B cell (primary cell): ENCODE measurements around the gene EEF1AKMT3. TPM values are rescaled to one million over a fixed set of nuclear protein-coding genes. Genes with fewer than 3 reads are reported as not detected.

Source experiments
- ATAC-seq: fragments of 200-7000 bp; cut with Tn5 transposase; one replicate; pipeline ENCODE4 v1.10.0; 2021; ENCODE audit warnings: low read depth, mild to moderate bottlenecking, moderate number of reproducible peaks, moderate library complexity
- CTCF ChIA-PET: fragments of 350-600 bp; sonication (Branson Sonifier 250); formaldehyde crosslinking; loops from one replicate; lab custom pipeline; 2021; ENCODE audit warnings: antibody characterized with exemption, inconsistent platforms; lab: Charles Lee
- POLR2A ChIA-PET: fragments of 350-600 bp; sonication (Branson Sonifier 250); formaldehyde crosslinking; loops from one replicate; lab custom pipeline; 2021; ENCODE audit warnings: antibody characterized with exemption; lab: Charles Lee
- DNase-seq: peaks from one replicate; pipeline ENCODE4 v3.0.0; 2013
- H2AFZ ChIP-seq: 2 replicates; pipeline ENCODE4 v1.6.1; 2012; ENCODE audit warnings: mild to moderate bottlenecking, low read depth, low read length; ENCODE audit not compliant: insufficient read depth, poor library complexity, severe bottlenecking
- H3K27ac ChIP-seq, 2 donors: 1 replicate in 1 of 2; 2 replicates in 1 of 2; pipeline ENCODE4 v1.5.1; 2012 to 2013; ENCODE audit warnings: low read length in 2 of 2, mild to moderate bottlenecking in 2 of 2, moderate library complexity in 1 of 2
- H3K27me3 ChIP-seq, 4 experiments: fragments of 200-600 bp in 1 of 4; sonication (generic) in 1 of 4; replicated peaks in 1 of 4; 1 replicate in 2 of 4; 2 replicates in 2 of 4; pipeline versions ENCODE4 v1.6.1 to v1.7.0; 2013 to 2016; ENCODE audit warnings: low read length in 3 of 4, mild to moderate bottlenecking in 2 of 4, mixed read lengths in 1 of 4, moderate library complexity in 1 of 4; ENCODE audit not compliant: insufficient read depth in 4 of 4, control insufficient read depth in 3 of 4; ENCODE audit errors: control extremely low read depth in 1 of 4
- H3K36me3 ChIP-seq, 2 experiments: replicated peaks in 1 of 2; 1 replicate in 1 of 2; 2 replicates in 1 of 2; pipeline versions ENCODE4 v1.6.1 to v1.7.1; 2013; ENCODE audit warnings: low read length in 1 of 2; ENCODE audit not compliant: insufficient read depth in 2 of 2, control insufficient read depth in 1 of 2; ENCODE audit errors: control extremely low read depth in 1 of 2, extremely low read depth in 1 of 2
- H3K4me1 ChIP-seq, 2 donors: fragments of 200-600 bp in 1 of 2; sonication (generic) in 1 of 2; 1 replicate in 1 of 2; 2 replicates in 1 of 2; pipeline versions ENCODE4 v1.5.1 to v1.6.1; 2013 to 2017; ENCODE audit warnings: low read length in 2 of 2; ENCODE audit not compliant: control insufficient read depth in 2 of 2, insufficient read depth in 2 of 2
- H3K4me2 ChIP-seq: replicated peaks from 2 replicates; pipeline ENCODE3; 2012; ENCODE audit warnings: mild to moderate bottlenecking, low read depth, low read length; ENCODE audit not compliant: poor library complexity, severe bottlenecking
- H3K4me3 ChIP-seq, 5 experiments: fragments of 200-600 bp in 1 of 5; sonication (generic) in 1 of 5; 1 replicate in 3 of 5; 2 replicates in 2 of 5; pipeline versions ENCODE4 v1.5.1 to v1.7.0; 2011 to 2016; ENCODE audit warnings: low read length in 4 of 5, mild to moderate bottlenecking in 4 of 5, low read depth in 2 of 5, control low read depth in 1 of 5, moderate library complexity in 1 of 5; ENCODE audit not compliant: insufficient read depth in 1 of 5; ENCODE audit errors: control extremely low read depth in 1 of 5, extremely low read depth in 1 of 5
- H3K79me2 ChIP-seq: fragments of 200-600 bp; sonication (generic); one replicate; pipeline ENCODE4 v1.6.0; 2016; ENCODE audit warnings: low read length; ENCODE audit not compliant: control insufficient read depth, insufficient read depth
- H3K9ac ChIP-seq: fragments of 200-600 bp; sonication (generic); 2 replicates; pipeline ENCODE4 v1.6.1; 2017; ENCODE audit warnings: mild to moderate bottlenecking, low read length, moderate library complexity
- H3K9me3 ChIP-seq, 3 donors: one replicate each; pipeline versions ENCODE4 v1.6.1 to v1.7.1; 2013; ENCODE audit warnings: low read length in 2 of 3; ENCODE audit not compliant: control insufficient read depth in 2 of 3, insufficient read depth in 1 of 3; ENCODE audit errors: control extremely low read depth in 1 of 3
- H4K20me1 ChIP-seq: 2 replicates; pipeline ENCODE4 v1.6.0; 2012; ENCODE audit warnings: mild to moderate bottlenecking, low read length; ENCODE audit not compliant: insufficient read depth, control insufficient read depth, poor library complexity, severe bottlenecking
- H3K27ac Mint-ChIP-seq: one replicate; pipeline ENCODE4 v1.8.0; 2021; ENCODE audit warnings: mixed read lengths
- H3K27me3 Mint-ChIP-seq: one replicate; pipeline ENCODE4 v1.8.0; 2021; ENCODE audit warnings: mixed read lengths
- H3K4me1 Mint-ChIP-seq: one replicate; pipeline ENCODE4 v1.8.0; 2021; ENCODE audit warnings: mixed read lengths
- H3K4me3 Mint-ChIP-seq: one replicate; pipeline ENCODE4 v1.8.0; 2021; ENCODE audit warnings: mixed read lengths
- H3K9me3 Mint-ChIP-seq: one replicate; pipeline ENCODE4 v1.8.0; 2022; ENCODE audit warnings: mixed read lengths; ENCODE audit not compliant: insufficient read depth
- EZH2 ChIP-seq: IDR thresholded peaks from 2 replicates; pipeline ENCODE4 v1.6.1; 2012; ENCODE audit warnings: borderline replicate concordance, low read depth, mild to moderate bottlenecking, moderate library complexity, low read length; ENCODE audit not compliant: insufficient read depth, poor library complexity, severe bottlenecking
- WGBS: methylation state at CpG from one replicate; pipeline ENCODE4 v1.1.5; 2013; ENCODE audit warnings: missing lambda C conversion rate; ENCODE audit not compliant: insufficient coverage; 5-methylcytosine and 5-hydroxymethylcytosine counted together
- intact Hi-C: fragments of 100-400 bp; cut with micrococcal nuclease; formaldehyde crosslinking; loops from one replicate; pipeline ENCODE4 v1.10.0; 2022
- polyA plus RNA-seq: library from polyadenylated mRNA; depleted of rRNA; stranded (reverse); fragments of >200 nt; gene quantifications from 2 replicates; pipeline ENCODE4 v1.2.3, GENCODE V29; 2012
- total RNA-seq, 2 donors: library from RNA; stranded (reverse); fragments of 120-200 nt in 1 of 2; gene quantifications; 1 replicate in 1 of 2; 2 replicates in 1 of 2; pipeline versions ENCODE4 v1.2.3 to v1.2.4, GENCODE V29; 2013 to 2022
- TF ChIP-seq, protein P1 (sequence below): fragments of 200-600 bp; IDR thresholded peaks from one replicate; pipeline ENCODE4 v1.8.0; 2022; ENCODE audit warnings: antibody characterized with exemption, mild to moderate bottlenecking

EEF1AKMT3 gene
- total and polyA plus RNA-seq, 2 donors (not counting 1 experiment from before 2014, with no cell fraction given) = 0.89 to 1.3 TPM

DNA sequence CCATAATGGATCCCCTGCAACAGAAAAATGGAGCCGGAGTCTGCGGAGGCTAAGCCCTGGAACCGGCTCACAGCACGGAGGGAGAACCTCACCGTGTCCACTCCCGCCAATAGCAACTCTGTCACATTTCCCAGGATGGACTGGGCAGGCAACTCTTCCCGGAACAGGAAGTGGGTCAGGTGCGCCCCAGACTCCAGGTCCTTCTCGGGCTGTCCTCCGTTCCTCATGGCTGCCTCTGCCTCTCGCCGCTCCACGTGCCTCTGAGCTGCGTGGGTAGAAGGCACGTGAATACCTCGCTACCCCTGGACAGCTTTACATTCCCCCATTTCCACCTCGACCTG lies 7.8 kb upstream of the EEF1AKMT3 start:
- Histone ChIP-seq H3K4me2 (peak overlapping the region; percentile 87), H2AFZ (peak overlapping the region; percentile 77), H3K27me3 (peaks cover 0 to 38% (median 26%) of the 10 kb centered on the region in 4 experiments), H3K79me2 (peaks cover 43% of the 10 kb centered on the region), H3K9ac (peak overlapping the region; percentile 64), H3K4me3 (peak overlapping the region; percentile 22 to 63 (median 58)), H4K20me1 (peaks cover 43% of the 10 kb centered on the region), H3K27ac (no peak overlapping the region), H3K9me3 (peaks cover 0 to 13% (median 0%) of the 10 kb centered on the region in 3 donors), H3K36me3 (peaks cover 0 to 15% of the 10 kb centered on the region in 2 experiments), H3K4me1 (peaks cover 32 to 35% of the 10 kb centered on the region in 2 donors)
- DNase-seq (no peak), ATAC-seq (peak; percentile 4)
- Mint-ChIP-seq H3K27ac (no peak overlapping the region), H3K9me3 (no peaks in the 10 kb centered on the region), H3K4me1 (peaks cover 37% of the 10 kb centered on the region), H3K27me3 (peaks cover 24% of the 10 kb centered on the region), H3K4me3 (peak overlapping the region; percentile 93)
- CTCF ChIA-PET = interaction anchor here (1.0 to 2.6 kb wide), 2 partner anchors 9 to 141 kb away, joined by 3 to 13 read pairs; no protein-coding TSS in a partner anchor
- intact Hi-C loops = loop anchor here (1.0 kb wide), 1 partner anchor 8 kb away; no protein-coding TSS in a partner anchor
- 20% methylated on average over 17 of the region's 17 CpGs for WGBS
- TF ChIP-seq, protein P1, sequence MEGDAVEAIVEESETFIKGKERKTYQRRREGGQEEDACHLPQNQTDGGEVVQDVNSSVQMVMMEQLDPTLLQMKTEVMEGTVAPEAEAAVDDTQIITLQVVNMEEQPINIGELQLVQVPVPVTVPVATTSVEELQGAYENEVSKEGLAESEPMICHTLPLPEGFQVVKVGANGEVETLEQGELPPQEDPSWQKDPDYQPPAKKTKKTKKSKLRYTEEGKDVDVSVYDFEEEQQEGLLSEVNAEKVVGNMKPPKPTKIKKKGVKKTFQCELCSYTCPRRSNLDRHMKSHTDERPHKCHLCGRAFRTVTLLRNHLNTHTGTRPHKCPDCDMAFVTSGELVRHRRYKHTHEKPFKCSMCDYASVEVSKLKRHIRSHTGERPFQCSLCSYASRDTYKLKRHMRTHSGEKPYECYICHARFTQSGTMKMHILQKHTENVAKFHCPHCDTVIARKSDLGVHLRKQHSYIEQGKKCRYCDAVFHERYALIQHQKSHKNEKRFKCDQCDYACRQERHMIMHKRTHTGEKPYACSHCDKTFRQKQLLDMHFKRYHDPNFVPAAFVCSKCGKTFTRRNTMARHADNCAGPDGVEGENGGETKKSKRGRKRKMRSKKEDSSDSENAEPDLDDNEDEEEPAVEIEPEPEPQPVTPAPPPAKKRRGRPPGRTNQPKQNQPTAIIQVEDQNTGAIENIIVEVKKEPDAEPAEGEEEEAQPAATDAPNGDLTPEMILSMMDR = no peak
- no peak for TF ChIP-seq EZH2
- POLR2A ChIA-PET = no interaction called here

DNA sequence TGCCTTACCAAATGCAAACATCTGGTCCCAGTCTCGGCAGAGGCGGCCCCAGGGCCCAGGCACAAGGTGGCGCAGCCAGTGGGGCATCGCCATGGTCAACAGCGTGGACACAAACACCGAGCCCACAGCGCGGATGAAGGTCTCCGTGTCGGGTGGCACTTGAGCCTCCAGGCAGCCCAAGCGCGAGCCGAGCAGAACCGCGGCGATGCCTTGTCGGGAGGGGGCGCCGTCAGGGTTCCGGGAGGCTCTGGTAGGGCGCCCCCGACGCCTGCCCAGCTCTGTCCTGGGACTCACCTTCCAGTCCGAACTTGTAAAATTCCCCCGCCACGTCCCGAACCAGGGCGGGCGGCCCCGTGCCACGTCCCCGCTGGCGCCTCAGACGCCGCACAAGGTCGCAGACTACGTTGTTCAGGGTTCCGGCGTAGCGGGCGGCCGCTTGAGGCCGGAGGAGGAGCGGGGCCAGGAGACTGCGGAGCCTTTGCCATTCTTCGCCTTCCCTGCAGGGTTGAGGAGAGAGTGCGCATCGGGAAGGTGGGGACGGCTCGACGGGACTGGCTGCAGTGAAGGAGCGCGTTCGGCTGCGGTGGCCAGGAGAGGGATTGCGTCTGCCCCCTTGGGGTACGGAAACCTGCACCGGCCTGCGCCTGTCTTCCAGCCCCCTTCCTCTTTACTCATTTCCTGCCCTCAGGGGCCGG lies 7.3 kb upstream of the EEF1AKMT3 start:
- DNase-seq = peak; percentile 68
- peaks cover 0 to 12% of the 10 kb centered on the region in 2 experiments for H3K36me3 ChIP-seq
- H3K27me3 ChIP-seq = peaks cover 0 to 38% (median 26%) of the 10 kb centered on the region in 4 experiments
- WGBS = 1% methylated on average over 59 of the region's 60 CpGs
- Mint-ChIP-seq H3K27me3 (peaks cover 24% of the 10 kb centered on the region), H3K27ac (no peak overlapping the region), H3K4me3 (peak overlapping the region; percentile 93), H3K9me3 (no peaks in the 10 kb centered on the region), H3K4me1 (peaks cover 32% of the 10 kb centered on the region)
- H3K4me3 ChIP-seq = peak overlapping the region; percentile 22 to 63 (median 58)
- peak overlapping the region; percentile 64 for H3K9ac ChIP-seq
- ChIA-PET POLR2A (interaction anchor here (1.1 kb wide), 1 partner anchor 9 kb away, joined by 4 read pairs; no protein-coding TSS in a partner anchor), CTCF (interaction anchor here (0.5 to 3.0 kb wide), 6 partner anchors 9 to 140 kb away, joined by 3 to 37 read pairs (median 4); no protein-coding TSS in a partner anchor)
- H3K4me1 ChIP-seq = peaks cover 29 to 32% of the 10 kb centered on the region in 2 donors
- intact Hi-C loops = loop anchor here (1.0 kb wide), 1 partner anchor 9 kb away; no protein-coding TSS in a partner anchor
- TF ChIP-seq, protein P1 = peak; percentile 57
- TF ChIP-seq EZH2 = peak; percentile 98
- H3K9me3 ChIP-seq = peaks cover 0 to 13% (median 0%) of the 10 kb centered on the region in 3 donors
- H3K79me2 ChIP-seq = peaks cover 38% of the 10 kb centered on the region
- peaks cover 38% of the 10 kb centered on the region for H4K20me1 ChIP-seq
- peak overlapping the region; percentile 77 for H2AFZ ChIP-seq
- peak overlapping the region; percentile 87 for H3K4me2 ChIP-seq
- ATAC-seq = peak; percentile 78
- H3K27ac ChIP-seq = no peak overlapping the region
